Osteocyte (in vitro differentiated cells): ENCODE data around the gene CEMIP. TPM values are rescaled to one million over a fixed set of nuclear protein-coding genes. Genes with fewer than 3 reads are reported as not detected.

Experiments used
- DNase-seq: peaks from one replicate; pipeline ENCODE4 v3.0.0; 2021; ENCODE audit warnings: mixed read lengths; ENCODE audit not compliant: unreplicated experiment; ENCODE audit errors: extremely low spot score
- H3K27ac Mint-ChIP-seq: one replicate; pipeline ENCODE4 v1.8.0; 2021; ENCODE audit warnings: mild to moderate bottlenecking, mixed read lengths; ENCODE audit not compliant: unreplicated experiment
- H3K27me3 Mint-ChIP-seq: one replicate; pipeline ENCODE4 v1.8.0; 2021; ENCODE audit warnings: mixed read lengths; ENCODE audit not compliant: unreplicated experiment
- H3K36me3 Mint-ChIP-seq: one replicate; pipeline ENCODE4 v1.8.0; 2021; ENCODE audit warnings: mixed read lengths; ENCODE audit not compliant: unreplicated experiment
- H3K4me1 Mint-ChIP-seq: one replicate; pipeline ENCODE4 v1.8.0; 2021; ENCODE audit warnings: mixed read lengths; ENCODE audit not compliant: unreplicated experiment
- H3K4me3 Mint-ChIP-seq: one replicate; pipeline ENCODE4 v1.8.0; 2021; ENCODE audit warnings: mild to moderate bottlenecking, moderate library complexity, mixed read lengths; ENCODE audit not compliant: unreplicated experiment
- H3K9me3 Mint-ChIP-seq: one replicate; pipeline ENCODE4 v1.8.0; 2021; ENCODE audit warnings: mixed read lengths; ENCODE audit not compliant: unreplicated experiment
- total RNA-seq: library from RNA; stranded (reverse); gene quantifications from 2 replicates; pipeline ENCODE4 v1.2.1, GENCODE V29; 2021
- TF ChIP-seq, protein P1 (sequence below): fragments of 200-600 bp; sonication (generic); IDR thresholded peaks from 2 replicates; pipeline ENCODE4 v1.5.0; 2021; ENCODE audit warnings: antibody characterized with exemption, mild to moderate bottlenecking, moderate library complexity

The CEMIP gene
- total RNA-seq, 1 donor from 2014 or later, result 445 TPM

GRCh38 chr15:80773122-80773551, 6.0 kb upstream of the CEMIP start:
- TF ChIP-seq, protein P1, sequence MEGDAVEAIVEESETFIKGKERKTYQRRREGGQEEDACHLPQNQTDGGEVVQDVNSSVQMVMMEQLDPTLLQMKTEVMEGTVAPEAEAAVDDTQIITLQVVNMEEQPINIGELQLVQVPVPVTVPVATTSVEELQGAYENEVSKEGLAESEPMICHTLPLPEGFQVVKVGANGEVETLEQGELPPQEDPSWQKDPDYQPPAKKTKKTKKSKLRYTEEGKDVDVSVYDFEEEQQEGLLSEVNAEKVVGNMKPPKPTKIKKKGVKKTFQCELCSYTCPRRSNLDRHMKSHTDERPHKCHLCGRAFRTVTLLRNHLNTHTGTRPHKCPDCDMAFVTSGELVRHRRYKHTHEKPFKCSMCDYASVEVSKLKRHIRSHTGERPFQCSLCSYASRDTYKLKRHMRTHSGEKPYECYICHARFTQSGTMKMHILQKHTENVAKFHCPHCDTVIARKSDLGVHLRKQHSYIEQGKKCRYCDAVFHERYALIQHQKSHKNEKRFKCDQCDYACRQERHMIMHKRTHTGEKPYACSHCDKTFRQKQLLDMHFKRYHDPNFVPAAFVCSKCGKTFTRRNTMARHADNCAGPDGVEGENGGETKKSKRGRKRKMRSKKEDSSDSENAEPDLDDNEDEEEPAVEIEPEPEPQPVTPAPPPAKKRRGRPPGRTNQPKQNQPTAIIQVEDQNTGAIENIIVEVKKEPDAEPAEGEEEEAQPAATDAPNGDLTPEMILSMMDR, result no peak
- no peak overlapping the region for H3K27ac Mint-ChIP-seq
- peaks cover 5% of the 10 kb centered on the region for H3K9me3 Mint-ChIP-seq
- peaks cover 39% of the 10 kb centered on the region for H3K4me1 Mint-ChIP-seq
- no peak overlapping the region for H3K4me3 Mint-ChIP-seq
- no peak for DNase-seq
- no peaks in the 10 kb centered on the region for H3K27me3 Mint-ChIP-seq
- H3K36me3 Mint-ChIP-seq, result no peaks in the 10 kb centered on the region

- DNase-seq, result peak; percentile 4
- Mint-ChIP-seq H3K4me1 (peaks cover 46% of the 10 kb centered on the region), H3K9me3 (peaks cover under 1% of the 10 kb centered on the region), H3K36me3 (no peaks in the 10 kb centered on the region), H3K27ac (peak overlapping the region; percentile 0), H3K4me3 (no peak overlapping the region), H3K27me3 (no peaks in the 10 kb centered on the region)
- TF ChIP-seq, protein P1, result no peak
Measured at GRCh38 chr15:80773792-80774352, 5.3 kb upstream of the CEMIP start.

- peak; percentile 15 for DNase-seq
- Mint-ChIP-seq H3K4me1 (peaks cover 46% of the 10 kb centered on the region), H3K36me3 (no peaks in the 10 kb centered on the region), H3K27ac (no peak overlapping the region), H3K27me3 (no peaks in the 10 kb centered on the region), H3K4me3 (no peak overlapping the region), H3K9me3 (no peaks in the 10 kb centered on the region)
- TF ChIP-seq, protein P1, result no peak
Measured at GRCh38 chr15:80774486-80774885, 4.7 kb upstream of the CEMIP start.

DNA sequence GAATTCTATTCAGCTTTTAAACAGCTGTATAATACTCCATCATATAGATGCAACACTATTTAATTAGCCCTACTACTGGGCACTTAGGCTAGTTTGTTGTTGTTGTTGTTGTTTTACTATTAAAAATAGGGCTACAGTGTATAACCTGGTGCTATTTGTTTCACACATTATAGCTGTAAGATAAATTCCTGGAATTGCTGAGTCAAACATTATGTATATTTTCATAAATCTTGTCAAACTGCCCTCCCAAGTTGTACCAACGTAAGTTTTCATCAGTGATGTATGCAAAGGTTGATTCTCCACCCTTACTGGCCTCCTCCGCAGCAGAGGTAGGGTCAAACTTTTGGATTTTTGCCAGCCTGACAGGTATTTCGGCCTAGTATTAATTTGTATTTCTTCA, 3.8 kb upstream of the CEMIP start:
- H3K27me3 Mint-ChIP-seq, result no peaks in the 10 kb centered on the region
- H3K4me1 Mint-ChIP-seq, result peaks cover 49% of the 10 kb centered on the region
- TF ChIP-seq, protein P1, result no peak
- H3K27ac Mint-ChIP-seq, result no peak overlapping the region
- no peak overlapping the region for H3K4me3 Mint-ChIP-seq
- no peaks in the 10 kb centered on the region for H3K9me3 Mint-ChIP-seq
- H3K36me3 Mint-ChIP-seq, result peaks cover 6% of the 10 kb centered on the region
- peak; percentile 6 for DNase-seq

DNA sequence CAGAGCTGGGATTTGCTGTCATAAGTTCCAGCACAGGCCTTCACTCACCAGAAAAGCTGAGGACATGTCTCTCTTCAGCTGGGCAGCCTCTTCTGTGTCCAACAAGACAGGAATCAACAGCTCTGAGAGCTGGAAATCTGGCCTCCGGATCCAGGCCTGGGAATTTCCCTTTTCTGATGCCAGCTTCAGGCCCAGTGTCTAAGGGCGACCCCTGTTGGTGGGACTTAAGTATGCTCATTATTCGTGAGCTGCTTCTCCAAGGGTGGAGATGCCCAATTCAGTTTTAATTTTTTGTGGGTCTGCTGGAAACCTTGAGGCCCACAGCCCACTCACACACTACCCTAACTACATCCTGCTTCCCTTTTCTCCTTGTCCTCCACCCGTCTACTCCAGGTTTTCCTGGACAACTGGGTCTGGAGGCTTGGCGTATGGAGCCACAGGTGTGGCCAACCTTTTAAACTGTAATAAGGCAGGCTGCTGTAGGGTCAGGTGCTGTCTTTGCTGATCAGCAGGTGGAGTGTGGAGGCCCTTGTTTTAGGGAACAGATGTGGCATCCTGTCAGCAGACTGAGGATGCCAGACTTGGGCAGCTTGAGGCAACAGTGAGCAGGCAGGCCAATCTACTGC, 2.6 kb upstream of the CEMIP start:
- peak; percentile 86 for DNase-seq
- TF ChIP-seq, protein P1, result peak; percentile 77
- peak overlapping the region; percentile 79 for H3K27ac Mint-ChIP-seq

More for the DNA sequence above, 2.6 kb upstream of the CEMIP start:
- no peaks in the 10 kb centered on the region for H3K27me3 Mint-ChIP-seq
- no peaks in the 10 kb centered on the region for H3K9me3 Mint-ChIP-seq
- H3K4me1 Mint-ChIP-seq, result peaks cover 56% of the 10 kb centered on the region
- H3K4me3 Mint-ChIP-seq, result no peak overlapping the region
- peaks cover 18% of the 10 kb centered on the region for H3K36me3 Mint-ChIP-seq
